Measurements from ENCODE around the gene TPRG1.

TPRG1 gene

DNA sequence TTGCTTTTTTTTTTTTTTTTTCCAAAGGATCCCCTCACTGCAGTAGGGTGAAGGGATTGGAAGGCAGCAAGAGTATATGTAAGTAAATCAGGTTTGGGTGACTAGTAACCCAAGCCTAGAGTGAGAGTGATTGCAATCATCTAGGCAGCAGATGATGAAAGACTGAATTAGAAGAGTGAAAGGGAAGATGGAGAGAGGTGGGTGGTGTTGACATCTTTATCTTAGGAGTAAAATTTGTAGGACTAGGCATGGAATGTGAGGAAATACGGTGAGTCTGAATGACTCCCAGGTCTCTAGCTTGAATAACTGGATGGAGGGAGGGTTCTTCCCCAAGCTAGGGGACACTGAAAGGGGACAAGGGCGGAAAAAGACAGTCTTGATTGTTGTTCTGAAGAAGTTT lies 63.4 kb downstream of the TPRG1 start:
- Mint-ChIP-seq H3K27ac (no peak overlapping the region), H3K4me1 (peaks cover 16% of the 10 kb centered on the region), H3K36me3 (no peaks in the 10 kb centered on the region), H3K9me3 (no peaks in the 10 kb centered on the region), H3K4me3 (no peak overlapping the region)
- no peak for ATAC-seq
- no peak for DNase-seq (ENCODE audit: low spot score in 2 of 2)

DNA sequence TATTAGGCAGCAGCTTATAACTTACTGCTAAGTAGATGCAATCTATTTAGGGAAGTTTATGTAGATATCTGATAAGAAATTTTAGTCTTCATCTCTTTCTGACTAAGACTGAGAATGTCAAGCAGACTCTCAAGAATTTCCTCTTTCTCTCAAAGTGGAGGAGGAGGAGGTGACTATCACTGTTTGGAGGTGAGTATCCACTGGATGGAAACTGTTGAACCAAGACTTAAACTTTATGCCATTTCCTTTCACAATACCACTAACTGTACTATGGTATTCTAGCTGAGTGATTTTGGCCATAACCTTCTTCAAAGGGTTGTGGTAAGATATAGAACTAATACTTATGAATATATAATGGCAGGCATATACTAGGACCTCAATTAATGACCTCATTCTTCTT lies 64.6 kb downstream of the TPRG1 start:
- ATAC-seq (peak; percentile 86), DNase-seq (ENCODE audit: low spot score in 2 of 2) (no peak)
- no peak overlapping the region for H3K4me3 Mint-ChIP-seq
- H3K36me3 Mint-ChIP-seq = no peaks in the 10 kb centered on the region
- H3K4me1 Mint-ChIP-seq = peaks cover 16% of the 10 kb centered on the region
- H3K27ac Mint-ChIP-seq = no peak overlapping the region
- H3K9me3 Mint-ChIP-seq = no peaks in the 10 kb centered on the region

DNA sequence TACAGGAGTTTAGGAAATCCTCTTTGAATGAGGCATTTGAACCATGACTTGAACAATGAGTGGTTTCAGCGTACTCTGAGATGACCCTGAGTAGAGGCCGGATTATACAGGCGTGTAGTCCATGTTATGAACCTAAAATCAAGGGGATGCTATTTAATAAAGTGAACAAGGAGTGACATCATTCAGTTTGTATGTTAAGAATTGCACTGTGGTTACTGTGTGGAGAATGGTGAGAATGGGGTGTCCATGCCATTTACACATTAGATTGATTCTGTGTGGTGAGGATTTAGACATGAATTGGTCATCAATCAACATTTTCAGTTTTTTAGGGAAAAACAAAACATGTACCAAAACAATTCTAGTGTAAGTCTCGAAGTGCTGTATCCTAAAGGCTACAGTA lies 65.8 kb downstream of the TPRG1 start:
- Mint-ChIP-seq H3K4me1 (peaks cover 16% of the 10 kb centered on the region), H3K4me3 (no peak overlapping the region), H3K9me3 (no peaks in the 10 kb centered on the region), H3K27ac (no peak overlapping the region), H3K36me3 (no peaks in the 10 kb centered on the region)
- no peak for ATAC-seq
- no peak for DNase-seq (ENCODE audit: low spot score in 2 of 2)

DNA sequence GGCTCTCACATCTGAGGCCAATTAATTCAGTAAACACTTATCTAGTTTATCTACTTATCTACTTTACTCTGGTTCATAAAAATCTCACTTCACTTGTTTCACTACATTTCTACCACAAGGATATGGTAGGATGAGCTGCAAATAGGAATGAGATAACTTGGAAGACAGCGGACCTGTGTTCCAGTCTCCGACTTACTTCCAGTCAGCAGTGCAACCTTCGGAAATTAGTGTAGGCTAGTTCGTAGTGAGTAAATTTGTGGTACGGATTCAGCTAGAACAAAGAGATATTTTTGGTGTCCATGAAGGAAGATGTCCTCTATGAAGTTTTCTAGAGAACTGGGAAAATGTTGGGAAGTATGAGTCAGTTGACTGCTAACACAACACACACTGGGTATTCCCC lies 66.3 kb downstream of the TPRG1 start:
- no peak for DNase-seq (ENCODE audit: low spot score in 2 of 2)
- H3K36me3 Mint-ChIP-seq = no peaks in the 10 kb centered on the region
- ATAC-seq = no peak
- peaks cover 16% of the 10 kb centered on the region for H3K4me1 Mint-ChIP-seq
- H3K9me3 Mint-ChIP-seq = no peaks in the 10 kb centered on the region
- no peak overlapping the region for H3K27ac Mint-ChIP-seq
- no peak overlapping the region for H3K4me3 Mint-ChIP-seq

DNA sequence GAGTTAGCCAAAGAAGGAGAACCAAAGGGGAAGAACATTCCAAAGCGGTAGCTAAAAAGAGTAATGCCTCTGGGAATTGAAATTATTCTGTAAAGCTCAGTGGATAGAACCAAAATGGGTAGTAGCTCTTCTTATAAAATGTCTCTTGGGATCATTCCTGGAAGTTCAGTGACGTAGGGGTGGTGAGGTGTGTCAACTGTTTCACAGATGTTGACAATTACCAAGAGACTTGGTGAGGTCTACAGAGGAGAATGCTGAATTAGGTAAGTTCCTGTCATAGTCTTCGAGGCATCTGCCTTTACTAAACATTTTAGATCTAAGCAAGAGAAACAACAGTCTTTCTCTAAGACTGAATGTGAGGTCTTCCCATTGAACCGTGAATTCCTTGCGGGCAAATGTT lies 67.8 kb downstream of the TPRG1 start:
- Mint-ChIP-seq H3K9me3 (peaks cover 3% of the 10 kb centered on the region), H3K4me1 (peaks cover 15% of the 10 kb centered on the region), H3K4me3 (no peak overlapping the region), H3K27ac (no peak overlapping the region), H3K36me3 (no peaks in the 10 kb centered on the region)
- no peak for ATAC-seq
- DNase-seq (ENCODE audit: low spot score in 2 of 2) = no peak

DNA sequence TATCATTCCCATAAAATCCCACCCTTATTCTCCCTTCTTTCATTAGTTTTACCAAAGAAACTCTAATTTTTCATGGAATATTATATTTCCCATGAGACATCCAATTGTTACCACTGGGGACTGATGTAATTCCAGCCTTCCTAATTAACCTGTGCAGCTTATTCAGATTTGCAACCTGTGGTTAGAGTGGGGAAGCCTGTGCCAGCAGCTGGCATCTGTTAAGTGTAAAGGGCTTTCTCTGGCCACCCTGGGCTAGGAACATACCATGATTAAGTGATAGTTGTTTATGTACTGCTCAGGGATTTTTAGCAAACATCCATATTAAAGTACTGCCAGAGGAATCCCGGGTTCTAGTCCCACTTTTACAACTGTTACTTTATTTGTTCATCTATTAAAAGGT lies 78.2 kb downstream of the TPRG1 start:
- H3K4me3 Mint-ChIP-seq = no peak overlapping the region
- ATAC-seq (no peak), DNase-seq (ENCODE audit: low spot score in 2 of 2) (no peak)
- no peaks in the 10 kb centered on the region for H3K36me3 Mint-ChIP-seq
- H3K9me3 Mint-ChIP-seq = peaks cover 2% of the 10 kb centered on the region
- H3K4me1 Mint-ChIP-seq = no peaks in the 10 kb centered on the region
- H3K27ac Mint-ChIP-seq = no peak overlapping the region

DNA sequence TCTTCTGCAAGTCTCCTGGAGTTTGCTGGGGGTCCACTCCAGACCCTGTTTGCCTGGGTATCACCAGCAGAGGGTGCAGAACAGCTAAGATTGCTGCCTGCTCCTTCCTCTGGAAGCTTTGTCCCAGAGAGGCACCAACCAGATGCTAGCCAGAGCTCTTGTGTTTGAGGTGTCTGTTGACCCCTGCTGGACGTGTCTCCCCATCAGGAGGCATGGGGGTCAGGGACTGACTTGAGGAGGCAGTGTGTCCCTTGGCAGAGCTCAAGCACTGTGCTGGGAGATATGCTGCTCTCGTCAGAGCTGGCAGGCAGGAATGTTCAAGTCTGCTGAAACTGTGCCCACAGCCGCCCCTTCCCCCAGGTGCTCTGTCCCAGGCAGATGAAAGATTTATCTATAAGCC lies 86.5 kb downstream of the TPRG1 start:
- H3K4me1 Mint-ChIP-seq = no peaks in the 10 kb centered on the region
- no peak overlapping the region for H3K4me3 Mint-ChIP-seq
- H3K27ac Mint-ChIP-seq = no peak overlapping the region
- DNase-seq (ENCODE audit: low spot score in 2 of 2) (no peak), ATAC-seq (no peak)
- H3K36me3 Mint-ChIP-seq = no peaks in the 10 kb centered on the region
- no peaks in the 10 kb centered on the region for H3K9me3 Mint-ChIP-seq

DNA sequence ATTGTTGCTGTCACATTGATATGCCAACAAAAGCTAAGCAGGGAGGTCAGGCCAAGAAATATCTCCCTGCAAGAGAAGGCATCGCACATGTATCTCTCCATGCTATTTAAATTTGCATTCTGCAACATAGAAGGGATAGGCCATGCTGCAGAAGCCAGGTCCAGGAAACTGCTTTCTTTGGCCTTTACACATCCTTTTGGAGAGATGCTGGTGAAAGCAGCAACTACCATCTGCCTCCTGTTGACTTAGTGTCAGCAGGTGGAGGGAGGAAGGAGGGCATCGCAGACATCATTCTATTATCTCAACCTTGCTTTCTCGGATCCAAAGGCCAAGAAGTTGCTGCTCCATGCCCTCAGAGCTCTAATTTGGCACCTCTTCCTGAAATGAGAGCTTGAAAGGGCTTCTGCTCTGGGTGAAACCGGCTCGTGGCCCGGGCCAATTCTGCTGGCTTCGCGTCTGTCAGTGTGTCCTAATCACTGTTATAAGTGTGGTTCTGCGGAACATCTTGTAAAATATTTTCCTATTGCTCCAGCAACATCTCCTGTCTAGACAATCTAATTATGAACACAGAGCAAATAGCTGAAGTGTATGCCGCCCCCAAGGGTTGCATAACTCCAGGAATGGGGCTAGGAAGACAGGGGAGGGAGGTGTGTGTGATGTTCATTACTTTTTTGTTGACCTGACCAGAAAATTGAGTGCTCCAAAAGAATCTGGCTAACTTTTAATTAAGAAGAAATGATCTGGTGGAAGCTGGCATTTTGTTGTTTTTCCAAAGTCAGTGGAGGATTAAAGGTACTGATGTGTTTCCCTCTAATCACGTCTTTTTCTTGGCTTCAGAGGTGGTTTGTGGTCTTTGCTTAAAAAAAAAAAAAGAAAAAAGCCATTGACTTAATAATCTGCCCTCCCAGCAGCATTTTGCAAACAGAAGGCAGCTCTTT lies 89.1 kb downstream of the TPRG1 start:
- no peak for DNase-seq (ENCODE audit: low spot score in 2 of 2)
- no peak overlapping the region for H3K4me3 Mint-ChIP-seq
- H3K4me1 Mint-ChIP-seq = no peaks in the 10 kb centered on the region

DNA sequence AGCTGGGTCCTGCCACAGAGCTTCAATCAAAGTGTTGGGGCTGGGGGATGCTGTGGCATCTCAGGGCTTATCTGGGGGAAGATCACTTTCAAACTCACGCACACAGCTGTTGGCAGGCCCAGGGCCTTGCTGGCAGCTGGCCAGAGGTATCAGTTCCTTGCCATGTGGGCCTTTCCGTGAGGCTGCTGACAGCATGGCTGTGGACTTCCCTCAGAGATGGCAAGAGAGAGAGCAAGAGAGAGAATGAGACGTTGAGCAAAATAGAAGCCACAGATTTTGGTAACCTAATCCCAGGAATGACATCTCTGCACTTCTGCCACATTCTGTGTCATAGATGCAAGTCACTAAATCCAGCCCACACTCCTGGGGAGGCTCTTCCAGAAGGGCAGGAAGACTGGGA lies 91.0 kb downstream of the TPRG1 start:
- ATAC-seq (no peak), DNase-seq (ENCODE audit: low spot score in 2 of 2) (no peak)
- no peak overlapping the region for H3K27ac Mint-ChIP-seq
- no peaks in the 10 kb centered on the region for H3K36me3 Mint-ChIP-seq
- H3K4me3 Mint-ChIP-seq = no peak overlapping the region
- H3K9me3 Mint-ChIP-seq = no peaks in the 10 kb centered on the region
- no peaks in the 10 kb centered on the region for H3K4me1 Mint-ChIP-seq

More for the DNA sequence above, 89.1 kb downstream of the TPRG1 start:
- H3K9me3 Mint-ChIP-seq = no peaks in the 10 kb centered on the region
- no peak for ATAC-seq
- no peak overlapping the region for H3K27ac Mint-ChIP-seq
- no peaks in the 10 kb centered on the region for H3K36me3 Mint-ChIP-seq

DNA sequence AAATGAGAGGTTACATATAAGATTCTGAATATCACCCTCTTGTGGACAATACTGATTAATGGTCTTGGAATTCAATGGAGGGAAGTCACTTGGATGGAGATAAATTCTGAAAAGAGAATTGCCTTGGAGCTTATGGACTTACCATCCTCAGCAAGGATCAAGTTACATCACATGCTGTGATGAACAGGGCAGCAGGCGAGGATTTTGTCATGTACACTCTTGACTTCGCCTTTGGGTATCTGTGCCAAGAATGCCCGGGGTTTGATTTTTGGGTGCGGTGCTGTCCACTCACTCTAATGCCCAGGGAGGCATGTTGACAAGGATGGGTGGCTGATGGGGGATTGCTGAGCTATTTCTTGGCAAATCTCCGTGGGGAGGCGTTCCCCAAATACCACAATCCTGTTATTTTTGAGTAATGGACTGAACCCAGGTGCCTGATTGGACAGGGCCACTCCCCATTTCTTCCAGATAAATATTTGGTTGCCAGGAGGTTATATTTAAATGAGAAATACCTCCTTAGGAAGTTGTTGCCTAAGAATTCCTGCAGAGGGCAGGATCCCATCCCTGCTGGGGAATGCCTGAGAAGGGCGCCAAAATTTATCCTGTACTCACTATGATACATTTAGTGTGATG lies 96.3 kb downstream of the TPRG1 start:
- Mint-ChIP-seq H3K4me1 (peaks cover 6% of the 10 kb centered on the region), H3K9me3 (no peaks in the 10 kb centered on the region), H3K27ac (no peak overlapping the region), H3K36me3 (no peaks in the 10 kb centered on the region), H3K4me3 (no peak overlapping the region)
- ATAC-seq (no peak), DNase-seq (ENCODE audit: low spot score in 2 of 2) (no peak)

DNA sequence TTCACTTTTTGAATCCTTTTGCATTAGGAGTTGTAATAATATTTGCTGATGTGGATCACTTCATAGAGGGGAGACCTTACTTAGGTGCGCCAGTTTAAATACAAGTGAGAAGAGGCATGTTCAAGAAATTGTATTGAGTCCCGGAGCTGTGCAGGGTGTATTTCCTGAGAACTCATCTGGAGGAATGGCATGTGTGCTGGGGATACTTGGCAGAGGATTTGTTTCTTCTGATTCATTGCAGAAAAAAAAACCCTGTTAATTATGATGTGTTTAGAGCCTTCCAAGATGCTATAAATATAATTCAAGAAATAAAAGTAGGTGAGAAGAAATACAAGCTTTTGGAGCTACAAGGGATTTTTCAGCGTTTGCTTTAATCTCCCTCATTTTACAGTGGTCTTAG lies 97.6 kb downstream of the TPRG1 start:
- Mint-ChIP-seq H3K4me1 (peaks cover 6% of the 10 kb centered on the region), H3K9me3 (no peaks in the 10 kb centered on the region), H3K27ac (no peak overlapping the region), H3K36me3 (no peaks in the 10 kb centered on the region), H3K4me3 (no peak overlapping the region)
- DNase-seq (ENCODE audit: low spot score in 2 of 2) (no peak), ATAC-seq (no peak)

DNA sequence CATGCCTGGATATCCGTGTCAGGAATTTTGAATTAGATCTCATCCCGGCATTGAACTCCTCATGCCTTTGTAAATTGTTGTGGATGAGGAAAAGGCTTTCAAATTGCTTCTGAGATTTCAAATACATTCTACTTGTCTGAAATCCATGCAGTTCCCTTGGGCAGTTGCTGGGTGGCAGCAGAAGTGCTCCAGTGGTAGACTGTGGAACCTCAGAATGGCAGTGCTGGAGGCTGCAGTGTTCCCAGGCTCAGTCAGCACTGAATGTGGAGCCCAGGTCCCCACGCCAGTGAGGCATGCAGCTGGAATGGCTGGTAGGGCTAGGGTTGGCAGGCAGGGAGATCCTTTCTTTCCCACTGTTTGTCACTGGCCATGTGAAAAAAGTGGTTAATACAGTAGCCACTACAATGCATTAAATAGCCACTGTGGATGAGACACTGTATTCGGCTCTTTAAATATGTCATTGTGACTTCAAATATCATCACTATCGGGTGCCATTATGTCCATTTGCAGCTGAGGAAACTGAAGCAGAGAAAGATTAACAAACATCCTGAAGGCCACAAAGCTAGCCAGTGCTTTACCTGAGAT lies 98.6 kb downstream of the TPRG1 start:
- Mint-ChIP-seq H3K4me1 (peaks cover 10% of the 10 kb centered on the region), H3K36me3 (no peaks in the 10 kb centered on the region), H3K4me3 (no peak overlapping the region), H3K27ac (no peak overlapping the region), H3K9me3 (no peaks in the 10 kb centered on the region)
- no peak for DNase-seq (ENCODE audit: low spot score in 2 of 2)
- ATAC-seq = peak; percentile 65

DNA sequence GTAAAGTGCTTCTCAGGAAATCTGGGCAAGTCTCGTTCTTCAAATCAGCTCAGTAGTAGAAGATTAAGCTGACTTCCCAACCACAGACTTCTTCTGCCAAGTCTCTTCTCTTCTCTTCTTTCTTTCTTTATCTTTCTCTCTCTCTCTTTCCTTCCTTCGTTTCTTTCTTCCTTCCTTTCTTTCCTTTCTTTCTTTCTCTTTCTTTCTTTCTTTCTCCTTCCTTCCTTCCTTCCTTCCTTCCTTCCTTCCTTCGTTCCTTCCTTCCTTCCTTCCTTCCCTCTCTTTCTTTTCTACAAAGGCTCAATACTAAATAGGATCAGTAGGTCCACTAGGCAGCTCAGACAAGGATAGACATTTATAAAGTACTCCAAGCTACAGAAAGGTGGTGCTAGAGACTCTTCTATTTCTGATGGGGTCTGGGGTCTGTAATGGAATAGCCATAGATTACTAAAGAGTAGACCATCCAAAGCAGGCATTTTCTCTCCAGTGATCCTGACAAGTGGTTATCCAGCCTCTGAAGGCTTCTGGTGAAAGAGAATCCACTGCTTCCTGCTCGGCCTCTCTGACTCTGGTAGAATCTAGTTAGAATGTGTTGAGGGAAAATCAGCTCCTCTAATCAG lies 100.8 kb downstream of the TPRG1 start:
- Mint-ChIP-seq H3K36me3 (no peaks in the 10 kb centered on the region), H3K4me3 (no peak overlapping the region), H3K27ac (peak overlapping the region; percentile 17), H3K9me3 (peaks cover 3% of the 10 kb centered on the region), H3K4me1 (peaks cover 22% of the 10 kb centered on the region)
- DNase-seq (ENCODE audit: low spot score in 2 of 2) (no peak), ATAC-seq (peak; percentile 60)

DNA sequence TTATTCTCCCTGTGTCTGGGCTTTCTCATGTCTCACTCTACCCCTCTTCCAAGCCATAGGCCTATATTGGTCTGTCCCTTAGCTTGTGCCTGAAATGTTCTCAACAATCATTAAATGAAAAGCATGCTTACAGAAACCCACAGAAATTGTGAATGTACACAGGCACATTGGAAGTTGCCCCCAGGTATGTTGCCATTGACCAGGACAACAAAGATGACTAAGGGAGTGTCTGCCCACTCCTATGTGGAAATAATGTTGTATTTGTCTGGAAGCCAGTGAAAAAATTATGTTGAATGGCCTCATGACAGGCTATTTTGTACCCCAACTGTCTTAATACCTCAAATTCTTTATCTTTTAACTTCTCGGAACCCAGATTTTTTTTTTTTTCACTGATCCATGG lies 102.0 kb downstream of the TPRG1 start:
- peaks cover 27% of the 10 kb centered on the region for H3K4me1 Mint-ChIP-seq
- no peak overlapping the region for H3K4me3 Mint-ChIP-seq
- no peak for ATAC-seq
- no peak overlapping the region for H3K27ac Mint-ChIP-seq
- H3K9me3 Mint-ChIP-seq = peaks cover 3% of the 10 kb centered on the region
- DNase-seq (ENCODE audit: low spot score in 2 of 2) = no peak
- H3K36me3 Mint-ChIP-seq = no peaks in the 10 kb centered on the region

DNA sequence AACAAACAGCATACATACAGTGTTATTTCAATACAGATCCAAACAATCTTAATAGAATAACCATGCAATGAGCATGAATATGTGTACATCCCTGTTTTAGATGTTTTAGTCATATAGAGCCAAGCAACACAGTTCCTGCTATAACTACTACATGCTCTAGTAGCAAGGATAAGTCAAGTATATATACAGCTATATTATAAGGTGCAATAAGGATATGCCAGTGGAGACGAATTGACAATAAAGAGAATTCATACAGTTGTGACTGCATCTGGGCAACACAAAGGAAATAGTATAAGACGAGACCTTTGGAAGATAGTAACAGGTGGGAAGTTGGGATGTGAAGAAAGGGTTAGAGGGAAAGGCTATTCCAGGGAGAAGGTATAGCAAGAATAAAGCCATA lies 103.4 kb downstream of the TPRG1 start:
- ATAC-seq = no peak
- no peak for DNase-seq (ENCODE audit: low spot score in 2 of 2)
- Mint-ChIP-seq H3K4me1 (peaks cover 27% of the 10 kb centered on the region), H3K4me3 (no peak overlapping the region), H3K27ac (no peak overlapping the region), H3K9me3 (peaks cover 3% of the 10 kb centered on the region), H3K36me3 (no peaks in the 10 kb centered on the region)
